Measurements from ENCODE around the gene RFC4. TPM values are rescaled to one million over a fixed set of nuclear protein-coding genes. Genes with fewer than 3 reads are reported as not detected.

Gene RFC4
- total and polyA plus RNA-seq, 9 of the 15 experiments (the other 6 are each of a cell fraction or from before 2014, with no cell fraction given), result 105 to 227 (median 180) TPM

DNA sequence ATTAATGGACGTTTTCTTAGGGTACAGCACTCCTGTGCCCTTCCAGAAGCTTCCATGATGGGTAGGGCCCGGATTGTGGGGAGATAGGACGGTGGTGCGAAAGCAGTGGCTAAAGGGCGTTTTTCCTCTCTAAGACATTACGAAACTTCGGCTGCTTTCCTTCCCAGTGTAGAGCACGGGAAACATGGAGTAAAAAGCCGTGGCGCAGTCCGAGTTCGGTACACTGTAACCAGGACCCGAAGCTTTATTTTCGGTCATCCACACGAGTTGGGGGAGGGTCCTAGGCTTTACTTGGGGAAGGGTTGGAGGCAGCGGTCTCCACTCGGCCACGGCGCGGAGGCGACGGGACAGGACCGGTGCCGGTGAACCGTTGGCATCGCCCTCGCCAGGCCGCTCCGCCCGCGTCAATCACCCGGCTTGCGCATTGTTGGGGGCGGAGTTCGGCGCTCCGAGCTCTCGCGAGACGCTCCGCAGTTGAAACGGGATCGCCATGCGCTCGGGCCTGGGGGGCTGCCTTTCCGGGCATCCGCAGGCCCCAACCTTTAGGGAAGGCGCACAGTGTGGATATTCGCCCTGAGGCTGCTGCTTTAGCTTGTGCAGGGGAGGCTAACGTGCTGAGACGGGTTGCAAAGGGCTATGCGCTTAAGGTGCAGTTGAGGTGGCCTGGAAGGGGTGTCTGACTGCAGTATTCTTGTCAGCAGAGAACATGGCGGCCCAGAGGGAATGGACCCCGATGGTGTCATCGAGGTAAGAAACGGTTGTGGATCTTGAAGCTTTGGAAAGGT lies 22.4 kb downstream of the RFC4 start (continued):
- TF ChIP-seq, protein P1, sequence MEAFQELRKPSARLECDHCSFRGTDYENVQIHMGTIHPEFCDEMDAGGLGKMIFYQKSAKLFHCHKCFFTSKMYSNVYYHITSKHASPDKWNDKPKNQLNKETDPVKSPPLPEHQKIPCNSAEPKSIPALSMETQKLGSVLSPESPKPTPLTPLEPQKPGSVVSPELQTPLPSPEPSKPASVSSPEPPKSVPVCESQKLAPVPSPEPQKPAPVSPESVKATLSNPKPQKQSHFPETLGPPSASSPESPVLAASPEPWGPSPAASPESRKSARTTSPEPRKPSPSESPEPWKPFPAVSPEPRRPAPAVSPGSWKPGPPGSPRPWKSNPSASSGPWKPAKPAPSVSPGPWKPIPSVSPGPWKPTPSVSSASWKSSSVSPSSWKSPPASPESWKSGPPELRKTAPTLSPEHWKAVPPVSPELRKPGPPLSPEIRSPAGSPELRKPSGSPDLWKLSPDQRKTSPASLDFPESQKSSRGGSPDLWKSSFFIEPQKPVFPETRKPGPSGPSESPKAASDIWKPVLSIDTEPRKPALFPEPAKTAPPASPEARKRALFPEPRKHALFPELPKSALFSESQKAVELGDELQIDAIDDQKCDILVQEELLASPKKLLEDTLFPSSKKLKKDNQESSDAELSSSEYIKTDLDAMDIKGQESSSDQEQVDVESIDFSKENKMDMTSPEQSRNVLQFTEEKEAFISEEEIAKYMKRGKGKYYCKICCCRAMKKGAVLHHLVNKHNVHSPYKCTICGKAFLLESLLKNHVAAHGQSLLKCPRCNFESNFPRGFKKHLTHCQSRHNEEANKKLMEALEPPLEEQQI (IDR thresholded peaks at IDR 0.05), result no peak
- TF ChIP-seq, protein P2, sequence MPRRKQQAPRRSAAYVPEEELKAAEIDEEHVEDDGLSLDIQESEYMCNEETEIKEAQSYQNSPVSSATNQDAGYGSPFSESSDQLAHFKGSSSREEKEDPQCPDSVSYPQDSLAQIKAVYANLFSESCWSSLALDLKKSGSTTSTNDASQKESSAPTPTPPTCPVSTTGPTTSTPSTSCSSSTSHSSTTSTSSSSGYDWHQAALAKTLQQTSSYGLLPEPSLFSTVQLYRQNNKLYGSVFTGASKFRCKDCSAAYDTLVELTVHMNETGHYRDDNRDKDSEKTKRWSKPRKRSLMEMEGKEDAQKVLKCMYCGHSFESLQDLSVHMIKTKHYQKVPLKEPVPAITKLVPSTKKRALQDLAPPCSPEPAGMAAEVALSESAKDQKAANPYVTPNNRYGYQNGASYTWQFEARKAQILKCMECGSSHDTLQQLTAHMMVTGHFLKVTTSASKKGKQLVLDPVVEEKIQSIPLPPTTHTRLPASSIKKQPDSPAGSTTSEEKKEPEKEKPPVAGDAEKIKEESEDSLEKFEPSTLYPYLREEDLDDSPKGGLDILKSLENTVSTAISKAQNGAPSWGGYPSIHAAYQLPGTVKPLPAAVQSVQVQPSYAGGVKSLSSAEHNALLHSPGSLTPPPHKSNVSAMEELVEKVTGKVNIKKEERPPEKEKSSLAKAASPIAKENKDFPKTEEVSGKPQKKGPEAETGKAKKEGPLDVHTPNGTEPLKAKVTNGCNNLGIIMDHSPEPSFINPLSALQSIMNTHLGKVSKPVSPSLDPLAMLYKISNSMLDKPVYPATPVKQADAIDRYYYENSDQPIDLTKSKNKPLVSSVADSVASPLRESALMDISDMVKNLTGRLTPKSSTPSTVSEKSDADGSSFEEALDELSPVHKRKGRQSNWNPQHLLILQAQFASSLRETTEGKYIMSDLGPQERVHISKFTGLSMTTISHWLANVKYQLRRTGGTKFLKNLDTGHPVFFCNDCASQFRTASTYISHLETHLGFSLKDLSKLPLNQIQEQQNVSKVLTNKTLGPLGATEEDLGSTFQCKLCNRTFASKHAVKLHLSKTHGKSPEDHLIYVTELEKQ (CRISPR knock-in tag; IDR thresholded peaks at IDR 0.05), result no peak; the same call in 1 of the 2 replicates
- peak; percentile 61 for TF ChIP-seq FIP1L1 (IDR thresholded peaks at IDR 0.05; ENCODE audit: low read depth, low read length, poor library complexity, severe bottlenecking)
- no peak for TF ChIP-seq TBP (optimal IDR thresholded peaks at IDR 0.05; ENCODE audit: low read depth, low read length)
- no peak for TF ChIP-seq NFIX (CRISPR knock-in tag; IDR thresholded peaks at IDR 0.05; ENCODE audit: low read depth)
- TF ChIP-seq SPI1 (IDR thresholded peaks at IDR 0.05; ENCODE audit: borderline replicate concordance, low read depth, low read length), result no peak
- TF ChIP-seq CHD2 (IDR thresholded peaks at IDR 0.05; ENCODE audit: low read depth, low read length), result peak; percentile 97
- no peak for TF ChIP-seq RFX5 (IDR thresholded peaks at IDR 0.05; ENCODE audit: low read depth, low read length)
- TF ChIP-seq ILF3 (IDR thresholded peaks at IDR 0.05; ENCODE audit: borderline replicate concordance), result peak; percentile 53; the same call in 1 of the 2 replicates
- no peak for TF ChIP-seq MCM5 (IDR thresholded peaks at IDR 0.05; ENCODE audit: low read depth)
- TF ChIP-seq TAL1 (IDR thresholded peaks at IDR 0.05), result no peak
- no peak for TF ChIP-seq ZNF408 (CRISPR knock-in tag; IDR thresholded peaks at IDR 0.05; ENCODE audit: low read depth)
- no peak for TF ChIP-seq HLTF (IDR thresholded peaks at IDR 0.05)
- no peak for TF ChIP-seq HEY1 (CRISPR knock-in tag; IDR thresholded peaks at IDR 0.05; ENCODE audit: borderline replicate concordance)
- TF ChIP-seq, protein P3, sequence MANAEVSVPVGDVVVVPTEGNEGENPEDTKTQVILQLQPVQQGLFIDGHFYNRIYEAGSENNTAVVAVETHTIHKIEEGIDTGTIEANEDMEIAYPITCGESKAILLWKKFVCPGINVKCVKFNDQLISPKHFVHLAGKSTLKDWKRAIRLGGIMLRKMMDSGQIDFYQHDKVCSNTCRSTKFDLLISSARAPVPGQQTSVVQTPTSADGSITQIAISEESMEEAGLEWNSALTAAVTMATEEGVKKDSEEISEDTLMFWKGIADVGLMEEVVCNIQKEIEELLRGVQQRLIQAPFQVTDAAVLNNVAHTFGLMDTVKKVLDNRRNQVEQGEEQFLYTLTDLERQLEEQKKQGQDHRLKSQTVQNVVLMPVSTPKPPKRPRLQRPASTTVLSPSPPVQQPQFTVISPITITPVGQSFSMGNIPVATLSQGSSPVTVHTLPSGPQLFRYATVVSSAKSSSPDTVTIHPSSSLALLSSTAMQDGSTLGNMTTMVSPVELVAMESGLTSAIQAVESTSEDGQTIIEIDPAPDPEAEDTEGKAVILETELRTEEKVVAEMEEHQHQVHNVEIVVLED (CRISPR knock-in tag; IDR thresholded peaks at IDR 0.05), result no peak
- TF ChIP-seq, protein P4, sequence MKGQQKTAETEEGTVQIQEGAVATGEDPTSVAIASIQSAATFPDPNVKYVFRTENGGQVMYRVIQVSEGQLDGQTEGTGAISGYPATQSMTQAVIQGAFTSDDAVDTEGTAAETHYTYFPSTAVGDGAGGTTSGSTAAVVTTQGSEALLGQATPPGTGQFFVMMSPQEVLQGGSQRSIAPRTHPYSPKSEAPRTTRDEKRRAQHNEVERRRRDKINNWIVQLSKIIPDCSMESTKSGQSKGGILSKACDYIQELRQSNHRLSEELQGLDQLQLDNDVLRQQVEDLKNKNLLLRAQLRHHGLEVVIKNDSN (CRISPR knock-in tag; IDR thresholded peaks at IDR 0.05), result no peak; the same call in 1 of the 2 replicates

Measured in K562 (cell line).